Loucy (cell line): ENCODE measurements around the gene ZNF423.

Experiments
- CTCF ChIP-seq: fragments of 200-600 bp; sonication (generic); conservative IDR thresholded peaks from 2 replicates; pipeline ENCODE4 v1.5.1; 2014; ENCODE audit warnings: mild to moderate bottlenecking, antibody characterized with exemption, low read length
- EZH2phosphoT487 ChIP-seq: fragments of 200-600 bp; IDR thresholded peaks from 2 replicates; pipeline ENCODE4 v1.6.1; 2018; ENCODE audit warnings: antibody characterized with exemption, mild to moderate bottlenecking, moderate library complexity, borderline replicate concordance

GRCh38 chr16:49843758-49844157 is 12.2 kb downstream of the ZNF423 start:
- TF ChIP-seq CTCF, result no peak
- TF ChIP-seq EZH2phosphoT487, result no peak
